Body of pancreas (tissue), 4 donors: ENCODE measurements around the gene TNFRSF12A. TPM values are rescaled to one million over a fixed set of nuclear protein-coding genes. Genes with fewer than 3 reads are reported as not detected.

ENCODE experiments used
- ATAC-seq: fragments of 150-250 bp; one replicate; pipeline ENCODE4 v1.9.1; 2016
- DNase-seq, 4 donors: peaks; one replicate each; pipeline ENCODE4 v3.0.0-alpha.2; 2019
- H3K27ac ChIP-seq, 4 donors: fragments of 200-600 bp; sonication (generic); 1 replicate in 3 of 4; 2 replicates in 1 of 4; pipeline versions ENCODE4 v1.5.1 to v1.6.1; 2016 to 2019; ENCODE audit warnings: mild to moderate bottlenecking in 1 of 4, mixed read lengths in 1 of 4, moderate library complexity in 1 of 4
- H3K27me3 ChIP-seq, 2 donors: fragments of 200-600 bp; sonication (generic); one replicate each; pipeline ENCODE4 v1.6.0; 2016; ENCODE audit warnings: mild to moderate bottlenecking in 1 of 2
- H3K36me3 ChIP-seq, 2 donors: fragments of 200-600 bp; sonication (generic); replicated peaks in 1 of 2; 2 replicates each; pipeline ENCODE4 v1.5.1; 2016; ENCODE audit warnings: low read depth in 2 of 2; ENCODE audit not compliant: insufficient read depth in 1 of 2
- H3K4me1 ChIP-seq: fragments of 200-600 bp; sonication (generic); one replicate; pipeline ENCODE4 v1.6.0; 2016
- H3K4me3 ChIP-seq, 2 donors: fragments of 200-600 bp; sonication (generic); 1 replicate in 1 of 2; 2 replicates in 1 of 2; pipeline ENCODE4 v1.5.1; 2016 to 2019
- H3K9me3 ChIP-seq, 3 donors: fragments of 200-600 bp; sonication (generic); 1 replicate in 2 of 3; 2 replicates in 1 of 3; pipeline ENCODE4 v1.5.1; 2016
- POLR2A ChIP-seq, 3 donors: fragments of 450-650 bp; IDR thresholded peaks; one replicate each; pipeline ENCODE4 v1.6.1; 2016; ENCODE audit warnings: antibody characterized with exemption in 3 of 3, mild to moderate bottlenecking in 2 of 3
- WGBS, 2 donors: methylation state at CpG; one replicate each; pipeline ENCODE4 v1.1.5; 2017; 5-methylcytosine and 5-hydroxymethylcytosine counted together
- intact Hi-C: fragments of 100-400 bp; cut with DNase I; formaldehyde crosslinking; loops from one replicate; pipeline ENCODE4 v1.15.1; 2023
- total RNA-seq, 2 donors: library from RNA; depleted of rRNA; stranded (reverse); fragments of >200 nt; gene quantifications; one replicate each; pipeline ENCODE4 v1.1.0, GENCODE V29; 2016
- TF ChIP-seq, protein P1 (sequence below), 7 experiments: fragments of 450-650 bp in 4 of 7; fragments of 200-600 bp in 3 of 7; sonication (generic) in 3 of 7; IDR thresholded peaks; one replicate each; pipeline ENCODE4 v1.5.1; 2016 to 2019; ENCODE audit warnings: antibody characterized with exemption in 7 of 7

Gene TNFRSF12A
- total RNA-seq, 2 donors from 2014 or later, result 132 to 229 TPM

DNA sequence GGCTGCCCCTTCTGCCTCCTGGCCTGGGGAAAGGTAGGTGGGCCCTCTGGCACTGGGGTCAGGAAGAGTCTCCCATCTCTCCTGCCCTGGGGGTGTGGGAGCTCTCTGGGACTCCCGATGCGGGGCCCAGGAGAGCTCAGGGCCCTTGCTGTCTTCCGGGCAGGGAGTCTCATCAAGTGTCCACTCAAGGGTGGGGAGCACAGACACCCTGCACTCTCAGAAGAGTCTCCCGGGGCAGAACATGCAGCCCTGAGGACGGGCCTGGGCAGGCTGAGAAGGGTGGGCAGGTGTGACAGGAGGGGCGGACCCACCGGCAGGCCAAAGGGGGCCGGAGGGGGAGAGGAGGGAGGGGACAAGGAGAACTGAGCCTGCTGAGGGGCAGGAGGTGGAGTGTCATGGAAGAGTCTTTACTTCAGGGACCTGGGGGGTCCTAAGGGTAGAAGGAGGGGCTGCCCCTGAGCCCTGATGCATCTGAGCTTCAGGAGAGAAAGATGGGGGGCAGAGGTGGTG, 31.5 kb upstream of the TNFRSF12A start:
- H3K27me3 ChIP-seq, result no peaks in the 10 kb centered on the region
- H3K9me3 ChIP-seq, result no peaks in the 10 kb centered on the region
- no peak overlapping the region for H3K27ac ChIP-seq
- TF ChIP-seq, protein P1, sequence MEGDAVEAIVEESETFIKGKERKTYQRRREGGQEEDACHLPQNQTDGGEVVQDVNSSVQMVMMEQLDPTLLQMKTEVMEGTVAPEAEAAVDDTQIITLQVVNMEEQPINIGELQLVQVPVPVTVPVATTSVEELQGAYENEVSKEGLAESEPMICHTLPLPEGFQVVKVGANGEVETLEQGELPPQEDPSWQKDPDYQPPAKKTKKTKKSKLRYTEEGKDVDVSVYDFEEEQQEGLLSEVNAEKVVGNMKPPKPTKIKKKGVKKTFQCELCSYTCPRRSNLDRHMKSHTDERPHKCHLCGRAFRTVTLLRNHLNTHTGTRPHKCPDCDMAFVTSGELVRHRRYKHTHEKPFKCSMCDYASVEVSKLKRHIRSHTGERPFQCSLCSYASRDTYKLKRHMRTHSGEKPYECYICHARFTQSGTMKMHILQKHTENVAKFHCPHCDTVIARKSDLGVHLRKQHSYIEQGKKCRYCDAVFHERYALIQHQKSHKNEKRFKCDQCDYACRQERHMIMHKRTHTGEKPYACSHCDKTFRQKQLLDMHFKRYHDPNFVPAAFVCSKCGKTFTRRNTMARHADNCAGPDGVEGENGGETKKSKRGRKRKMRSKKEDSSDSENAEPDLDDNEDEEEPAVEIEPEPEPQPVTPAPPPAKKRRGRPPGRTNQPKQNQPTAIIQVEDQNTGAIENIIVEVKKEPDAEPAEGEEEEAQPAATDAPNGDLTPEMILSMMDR (IDR thresholded peaks at IDR 0.05), result no peak
- TF ChIP-seq POLR2A (IDR thresholded peaks at IDR 0.05), result no peak
- WGBS, 2 donors, result 76 to 80% methylated on average over 6 to 7 of the region's 8 CpGs
- DNase-seq, result no peak
- H3K4me3 ChIP-seq, result no peak overlapping the region
- no peaks in the 10 kb centered on the region for H3K36me3 ChIP-seq
- no peak for ATAC-seq
- H3K4me1 ChIP-seq, result peaks cover 30% of the 10 kb centered on the region
- intact Hi-C loops, result no loop called here

DNA sequence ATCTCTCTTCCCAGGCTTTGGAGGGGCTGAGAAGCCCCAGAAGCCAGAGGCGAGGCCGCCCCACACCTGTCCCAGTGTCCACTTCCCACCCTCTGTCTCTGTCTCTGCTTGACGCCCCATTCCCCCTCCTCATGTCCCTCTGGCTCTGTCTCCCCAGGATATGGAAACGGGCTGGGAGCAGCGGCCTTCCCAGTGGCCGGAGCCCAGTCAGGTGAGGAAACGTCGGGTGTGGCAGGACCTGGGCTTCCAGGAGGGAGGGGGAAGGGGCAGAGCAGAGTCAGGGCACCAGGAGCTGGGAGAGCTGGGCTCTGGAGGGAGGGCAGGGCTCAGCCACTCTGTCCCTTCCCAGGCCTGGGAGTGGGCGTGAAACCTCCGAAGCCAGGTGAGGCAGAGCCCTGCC, 29.3 kb upstream of the TNFRSF12A start:
- Histone ChIP-seq H3K36me3 (no peaks in the 10 kb centered on the region), H3K4me3 (no peak overlapping the region), H3K4me1 (peaks cover 10% of the 10 kb centered on the region), H3K27me3 (no peaks in the 10 kb centered on the region), H3K9me3 (no peaks in the 10 kb centered on the region), H3K27ac (no peak overlapping the region)
- 60 to 67% methylated on average over 6 to 10 of the region's 10 CpGs for WGBS, 2 donors
- DNase-seq, result no peak
- TF ChIP-seq, protein P1 (IDR thresholded peaks at IDR 0.05), result no peak
- TF ChIP-seq POLR2A (IDR thresholded peaks at IDR 0.05), result no peak
- intact Hi-C loops, result no loop called here
- ATAC-seq, result no peak

DNA sequence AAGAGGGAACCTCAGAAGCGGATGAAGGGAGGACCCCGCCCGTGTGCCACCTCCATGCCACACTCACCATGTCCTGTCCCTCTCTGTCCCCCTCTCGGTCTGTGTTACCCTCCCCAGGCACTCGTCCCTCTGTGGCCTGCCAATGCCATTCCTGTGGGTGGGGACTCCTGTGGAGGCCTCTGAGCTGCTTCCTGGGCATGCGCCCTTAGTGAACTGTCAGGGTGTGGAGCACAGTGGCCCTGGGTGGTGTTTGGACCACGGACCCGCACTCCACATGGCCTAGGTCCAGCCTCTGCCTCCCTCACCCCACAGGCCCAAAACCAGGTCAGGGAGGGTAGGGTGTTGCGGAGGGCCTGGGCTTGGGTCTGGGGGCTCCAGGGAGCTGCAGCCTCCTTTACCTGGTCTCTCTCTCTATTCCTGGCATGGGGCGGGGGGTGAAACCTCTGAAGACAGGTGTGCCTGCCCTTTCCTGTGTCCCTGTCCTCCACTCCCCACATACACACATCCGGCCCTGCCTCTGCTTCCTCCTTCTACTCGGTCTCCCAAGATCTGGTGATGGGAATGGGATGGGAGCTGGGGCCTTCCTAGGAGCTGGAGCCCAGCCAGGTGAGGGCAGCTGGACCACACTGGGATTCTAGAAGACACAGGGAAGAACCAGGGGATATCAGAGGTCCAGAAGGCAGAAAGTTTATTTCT, 28.5 kb upstream of the TNFRSF12A start:
- intact Hi-C loops, result no loop called here

DNA sequence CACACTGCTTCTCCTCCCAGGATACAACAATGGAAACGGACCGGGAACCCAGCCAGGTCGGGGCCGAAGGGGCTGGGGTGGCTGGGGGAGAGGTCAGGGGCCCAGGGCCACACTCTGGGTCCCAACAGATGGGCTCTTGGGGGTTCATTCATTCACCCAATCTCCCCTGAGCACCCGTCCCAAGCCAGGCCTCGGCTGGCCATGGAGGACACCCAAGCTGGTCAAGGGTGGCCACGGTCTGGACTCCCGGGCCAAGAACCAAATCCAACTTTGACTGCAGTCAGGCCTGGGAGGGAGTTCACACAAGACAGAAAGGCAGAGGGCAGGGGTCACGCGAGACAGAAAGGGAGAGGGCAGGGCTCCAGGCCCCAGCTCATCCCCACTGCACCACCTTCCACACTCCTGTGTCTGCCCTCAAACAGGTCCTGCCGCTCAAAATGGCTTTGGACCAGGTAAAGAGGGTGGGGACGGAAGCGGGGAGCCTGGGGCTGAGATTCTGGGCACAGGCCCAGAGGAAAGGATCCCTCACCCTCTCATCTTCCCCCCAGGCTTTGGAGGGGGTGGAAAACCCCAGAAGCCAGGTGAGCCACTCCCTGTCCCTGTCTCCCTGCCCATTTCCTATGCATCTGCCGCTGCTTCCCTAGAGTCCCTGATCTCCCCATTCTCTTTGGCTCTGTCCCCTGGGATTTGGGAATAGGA, 27.6 kb upstream of the TNFRSF12A start:
- DNase-seq, result no peak
- H3K36me3 ChIP-seq, result no peaks in the 10 kb centered on the region
- H3K9me3 ChIP-seq, result no peaks in the 10 kb centered on the region
- intact Hi-C loops, result no loop called here
- ATAC-seq, result no peak
- no peaks in the 10 kb centered on the region for H3K27me3 ChIP-seq
- 83 to 90% methylated on average over 10 to 14 of the region's 14 CpGs for WGBS, 2 donors
- H3K4me1 ChIP-seq, result no peaks in the 10 kb centered on the region
- H3K4me3 ChIP-seq, result no peak overlapping the region
- no peak overlapping the region for H3K27ac ChIP-seq
- TF ChIP-seq POLR2A (IDR thresholded peaks at IDR 0.05), result no peak
- TF ChIP-seq, protein P1 (IDR thresholded peaks at IDR 0.05), result no peak

More for the DNA sequence above, 28.5 kb upstream of the TNFRSF12A start:
- H3K27ac ChIP-seq, result no peak overlapping the region
- H3K27me3 ChIP-seq, result no peaks in the 10 kb centered on the region
- peaks cover 2% of the 10 kb centered on the region for H3K4me1 ChIP-seq
- ATAC-seq (no peak), DNase-seq (no peak)
- H3K9me3 ChIP-seq, result no peaks in the 10 kb centered on the region
- 83 to 91% methylated on average over 7 to 12 of the region's 12 CpGs for WGBS, 2 donors
- no peaks in the 10 kb centered on the region for H3K36me3 ChIP-seq
- no peak overlapping the region for H3K4me3 ChIP-seq
- TF ChIP-seq, protein P1 (IDR thresholded peaks at IDR 0.05), result no peak
